ENCODE measurements around the gene RGS3. TPM values are rescaled to one million over a fixed set of nuclear protein-coding genes. Genes with fewer than 3 reads are reported as not detected.

Gene RGS3
- total and polyA plus RNA-seq, 2 donors (not counting 3 experiments of a cell fraction or from before 2014, with no cell fraction given), result 356 to 416 TPM

DNA sequence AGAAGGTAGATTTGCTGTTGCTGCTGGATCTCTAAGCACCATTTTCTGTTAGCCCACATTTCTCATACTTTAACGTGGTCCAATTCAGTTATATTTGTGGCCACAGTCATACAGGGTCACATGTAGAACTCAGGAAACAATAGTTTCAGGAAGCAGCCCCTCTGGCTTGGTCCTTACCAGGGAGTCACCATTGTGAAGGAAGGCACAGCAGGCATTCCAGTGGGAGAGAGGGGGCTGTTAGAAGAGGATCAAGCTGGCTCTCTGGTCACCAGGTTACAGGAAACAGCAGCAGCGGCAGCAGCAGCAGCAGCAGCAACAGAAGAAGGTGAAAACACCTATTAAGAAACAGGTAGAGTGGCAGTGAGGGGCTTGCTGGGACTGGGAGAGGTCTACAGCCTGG is 38.5 kb upstream of the RGS3 start:
- no TSS peak for BruUV-seq (replicated peaks)
- no peak overlapping the region for H3K27ac ChIP-seq (ENCODE audit: insufficient read depth, low read depth, low read length)
- H4K20me1 ChIP-seq (replicated peaks; ENCODE audit: control insufficient read depth, extremely low read depth, insufficient read depth, low read length), result no peaks in the 10 kb centered on the region
- intact Hi-C loops (cut with micrococcal nuclease), result no loop called here
- H3K36me3 ChIP-seq (ENCODE audit: control insufficient read depth in 2 of 2, extremely low read depth in 1 of 2, insufficient read depth in 2 of 2, low read length in 2 of 2), result no peaks in the 10 kb centered on the region
- H3K9me3 ChIP-seq (replicated peaks; ENCODE audit: control insufficient read depth, insufficient read depth, low read length), result no peaks in the 10 kb centered on the region
- H3K4me3 ChIP-seq (replicated peaks in 1 of 3; ENCODE audit: insufficient read depth in 1 of 3, low read depth in 1 of 3, low read length in 3 of 3), result no peak overlapping the region
- FAIRE-seq (peak; percentile 15), DNase-seq (ENCODE audit: low read depth, low spot score) (peak; percentile 18)
- peaks cover 0 to 2% of the 10 kb centered on the region in 2 experiments for H3K27me3 ChIP-seq (ENCODE audit: control insufficient read depth in 2 of 2, insufficient read depth in 2 of 2, low read length in 2 of 2)
- H3K4me1 ChIP-seq (ENCODE audit: control insufficient read depth, extremely low read depth, insufficient read depth, low read length), result no peaks in the 10 kb centered on the region
- dilution Hi-C loops (cut with MboI; ENCODE audit: extremely low pct_ligation_motif_present, low sequenced_read_pairs), result no loop called here
- no peak overlapping the region for H3K9ac ChIP-seq (replicated peaks; ENCODE audit: extremely low read depth, insufficient read depth, low read length)
- ChIA-PET CTCF (interaction anchor here (1.8 kb wide), 2 partner anchors 12 to 21 kb away, joined by 4 read pairs; no protein-coding TSS in a partner anchor), POLR2A (no interaction called here)
- H2AFZ ChIP-seq (ENCODE audit: low read depth, low read length), result no peak overlapping the region
- no peak overlapping the region for H3K4me2 ChIP-seq (ENCODE audit: insufficient read depth, low read length)
- TF ChIP-seq POLR2AphosphoS5 (IDR thresholded peaks at IDR 0.05; ENCODE audit: insufficient read depth, low read depth, low read length), result no peak
- TF ChIP-seq POLR2A (IDR thresholded peaks at IDR 0.05; ENCODE audit: low read depth, low read length), result no peak
- no peak for TF ChIP-seq GATA2 (IDR thresholded peaks at IDR 0.05; ENCODE audit: insufficient read depth, insufficient read length, low read depth, low read length)
- no peak for TF ChIP-seq JUN (IDR thresholded peaks at IDR 0.05; ENCODE audit: borderline replicate concordance, insufficient read depth, insufficient read length, low read depth)
- TF ChIP-seq EZH2 (IDR thresholded peaks at IDR 0.05; ENCODE audit: borderline replicate concordance, low read depth, low read length, severe bottlenecking), result no peak
- no peak for TF ChIP-seq MYC (IDR thresholded peaks at IDR 0.05; ENCODE audit: low read depth, low read length)
- TF ChIP-seq FOS (IDR thresholded peaks at IDR 0.05; ENCODE audit: borderline replicate concordance, insufficient read depth, low read length), result no peak
- TF ChIP-seq, protein P1, sequence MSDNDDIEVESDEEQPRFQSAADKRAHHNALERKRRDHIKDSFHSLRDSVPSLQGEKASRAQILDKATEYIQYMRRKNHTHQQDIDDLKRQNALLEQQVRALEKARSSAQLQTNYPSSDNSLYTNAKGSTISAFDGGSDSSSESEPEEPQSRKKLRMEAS (IDR thresholded peaks at IDR 0.05; ENCODE audit: insufficient read depth, insufficient read length), result no peak
- TF ChIP-seq, protein P2, sequence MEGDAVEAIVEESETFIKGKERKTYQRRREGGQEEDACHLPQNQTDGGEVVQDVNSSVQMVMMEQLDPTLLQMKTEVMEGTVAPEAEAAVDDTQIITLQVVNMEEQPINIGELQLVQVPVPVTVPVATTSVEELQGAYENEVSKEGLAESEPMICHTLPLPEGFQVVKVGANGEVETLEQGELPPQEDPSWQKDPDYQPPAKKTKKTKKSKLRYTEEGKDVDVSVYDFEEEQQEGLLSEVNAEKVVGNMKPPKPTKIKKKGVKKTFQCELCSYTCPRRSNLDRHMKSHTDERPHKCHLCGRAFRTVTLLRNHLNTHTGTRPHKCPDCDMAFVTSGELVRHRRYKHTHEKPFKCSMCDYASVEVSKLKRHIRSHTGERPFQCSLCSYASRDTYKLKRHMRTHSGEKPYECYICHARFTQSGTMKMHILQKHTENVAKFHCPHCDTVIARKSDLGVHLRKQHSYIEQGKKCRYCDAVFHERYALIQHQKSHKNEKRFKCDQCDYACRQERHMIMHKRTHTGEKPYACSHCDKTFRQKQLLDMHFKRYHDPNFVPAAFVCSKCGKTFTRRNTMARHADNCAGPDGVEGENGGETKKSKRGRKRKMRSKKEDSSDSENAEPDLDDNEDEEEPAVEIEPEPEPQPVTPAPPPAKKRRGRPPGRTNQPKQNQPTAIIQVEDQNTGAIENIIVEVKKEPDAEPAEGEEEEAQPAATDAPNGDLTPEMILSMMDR (IDR thresholded peaks at IDR 0.05; ENCODE audit: extremely low read depth in 1 of 2, insufficient read depth in 1 of 2, low read depth in 1 of 2, low read length in 2 of 2), result no peak
- no peaks in the 10 kb centered on the region for H3K79me2 ChIP-seq (ENCODE audit: control insufficient read depth, insufficient read depth, low read length)
- no peaks in the 10 kb centered on the region for H3K9me1 ChIP-seq (replicated peaks; ENCODE audit: control insufficient read depth, extremely low read depth, insufficient read depth, low read length)
